KOPT-K1 (cell line): ENCODE measurements around the gene PADI4.

Experiments used
- H3K27ac ChIP-seq: fragments of 200-600 bp; sonication (generic); 2 replicates; pipeline ENCODE4 v1.5.1; 2016; ENCODE audit warnings: antibody characterized with exemption, mild to moderate bottlenecking, low read depth, low read length; ENCODE audit not compliant: poor library complexity, severe bottlenecking
- H3K36me3 ChIP-seq: fragments of 200-600 bp; sonication (generic); 2 replicates; pipeline ENCODE4 v1.5.1; 2017; ENCODE audit warnings: antibody characterized with exemption, mild to moderate bottlenecking, low read length, moderate library complexity; ENCODE audit not compliant: insufficient read depth
- H3K9me3 ChIP-seq: fragments of 200-600 bp; sonication (generic); 2 replicates; pipeline ENCODE4 v1.5.1; 2017; ENCODE audit warnings: antibody characterized with exemption, low read length, mild to moderate bottlenecking; ENCODE audit not compliant: insufficient read depth, poor library complexity, severe bottlenecking

PADI4 gene, protein sequence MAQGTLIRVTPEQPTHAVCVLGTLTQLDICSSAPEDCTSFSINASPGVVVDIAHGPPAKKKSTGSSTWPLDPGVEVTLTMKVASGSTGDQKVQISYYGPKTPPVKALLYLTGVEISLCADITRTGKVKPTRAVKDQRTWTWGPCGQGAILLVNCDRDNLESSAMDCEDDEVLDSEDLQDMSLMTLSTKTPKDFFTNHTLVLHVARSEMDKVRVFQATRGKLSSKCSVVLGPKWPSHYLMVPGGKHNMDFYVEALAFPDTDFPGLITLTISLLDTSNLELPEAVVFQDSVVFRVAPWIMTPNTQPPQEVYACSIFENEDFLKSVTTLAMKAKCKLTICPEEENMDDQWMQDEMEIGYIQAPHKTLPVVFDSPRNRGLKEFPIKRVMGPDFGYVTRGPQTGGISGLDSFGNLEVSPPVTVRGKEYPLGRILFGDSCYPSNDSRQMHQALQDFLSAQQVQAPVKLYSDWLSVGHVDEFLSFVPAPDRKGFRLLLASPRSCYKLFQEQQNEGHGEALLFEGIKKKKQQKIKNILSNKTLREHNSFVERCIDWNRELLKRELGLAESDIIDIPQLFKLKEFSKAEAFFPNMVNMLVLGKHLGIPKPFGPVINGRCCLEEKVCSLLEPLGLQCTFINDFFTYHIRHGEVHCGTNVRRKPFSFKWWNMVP

DNA sequence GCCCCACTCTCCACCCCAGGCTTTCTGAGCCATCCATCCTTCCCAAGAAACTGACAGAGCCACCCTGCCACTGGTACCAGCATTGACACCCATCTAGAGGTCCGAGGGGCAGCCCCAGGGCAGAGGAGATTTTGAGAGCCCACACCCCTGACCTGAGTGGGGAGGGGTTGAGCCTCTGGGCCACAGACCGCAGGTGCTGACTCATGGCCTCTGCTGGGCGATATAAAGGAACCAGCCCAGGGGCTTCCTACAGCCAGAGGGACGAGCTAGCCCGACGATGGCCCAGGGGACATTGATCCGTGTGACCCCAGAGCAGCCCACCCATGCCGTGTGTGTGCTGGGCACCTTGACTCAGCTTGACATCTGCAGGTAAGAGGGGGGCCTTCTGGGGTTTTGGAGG, at the start of gene PADI4:
Gene PADI4 (plus strand): TSS at position 252 of the 400 bp plus-strand sequence. CDS start 26 bp downstream, at position 278.
- peaks cover under 1% of the 10 kb centered on the region for H3K9me3 ChIP-seq
- no peak within 1 kb of the TSS for H3K27ac ChIP-seq
- H3K36me3 ChIP-seq, result no peaks in the 10 kb centered on the region

DNA sequence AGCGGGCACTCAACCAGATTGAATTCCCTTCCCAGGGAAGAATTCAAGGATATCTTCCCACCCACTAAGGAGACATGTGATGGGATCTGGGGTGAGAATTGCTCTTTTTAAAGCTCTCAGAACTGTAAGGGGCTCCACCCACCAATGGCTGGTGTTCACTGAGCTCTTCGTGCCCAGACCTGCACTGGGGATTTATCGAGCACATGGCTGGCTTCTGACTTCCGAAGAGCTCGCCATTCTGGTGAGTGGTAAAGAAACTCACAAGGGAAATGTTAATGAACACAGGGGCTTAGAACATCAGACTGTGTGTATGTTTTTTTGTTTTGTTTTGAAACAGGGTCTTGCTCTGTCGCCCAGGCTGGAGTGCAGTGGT, 49.3 kb upstream of the PADI4 start:
- Histone ChIP-seq H3K36me3 (no peaks in the 10 kb centered on the region), H3K9me3 (peaks cover 10% of the 10 kb centered on the region), H3K27ac (no peak overlapping the region)

DNA sequence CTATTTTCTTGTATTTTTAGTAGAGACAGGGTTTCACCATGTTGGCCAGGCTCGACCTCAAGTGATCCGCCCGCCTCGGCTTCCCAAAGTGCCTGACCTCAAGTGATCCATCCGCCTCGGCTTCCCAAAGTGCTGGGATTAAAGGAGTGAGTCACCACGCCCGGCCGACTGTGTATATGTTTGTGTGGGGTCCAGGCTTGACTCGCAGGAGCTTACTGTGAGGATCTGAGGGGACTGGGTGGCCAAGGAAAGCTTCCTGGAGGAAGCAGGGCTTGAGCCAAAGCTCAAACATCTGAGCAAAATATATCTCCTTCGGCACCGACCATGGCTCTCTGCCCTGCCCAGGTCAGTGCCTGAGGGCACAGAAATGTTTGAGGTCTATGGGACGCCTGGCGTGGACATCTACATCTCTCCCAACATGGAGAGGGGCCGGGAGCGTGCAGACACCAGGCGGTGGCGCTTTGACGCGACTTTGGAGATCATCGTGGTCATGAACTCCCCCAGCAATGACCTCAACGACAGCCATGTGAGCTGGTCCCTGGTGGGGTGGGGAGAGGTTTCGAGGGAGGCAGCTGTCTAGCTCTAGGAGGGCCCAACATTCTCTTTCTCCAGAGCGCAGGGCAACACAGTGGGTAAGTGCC, 48.6 kb upstream of the PADI4 start:
- H3K9me3 ChIP-seq, result peaks cover 10% of the 10 kb centered on the region
- no peaks in the 10 kb centered on the region for H3K36me3 ChIP-seq
- H3K27ac ChIP-seq, result no peak overlapping the region

DNA sequence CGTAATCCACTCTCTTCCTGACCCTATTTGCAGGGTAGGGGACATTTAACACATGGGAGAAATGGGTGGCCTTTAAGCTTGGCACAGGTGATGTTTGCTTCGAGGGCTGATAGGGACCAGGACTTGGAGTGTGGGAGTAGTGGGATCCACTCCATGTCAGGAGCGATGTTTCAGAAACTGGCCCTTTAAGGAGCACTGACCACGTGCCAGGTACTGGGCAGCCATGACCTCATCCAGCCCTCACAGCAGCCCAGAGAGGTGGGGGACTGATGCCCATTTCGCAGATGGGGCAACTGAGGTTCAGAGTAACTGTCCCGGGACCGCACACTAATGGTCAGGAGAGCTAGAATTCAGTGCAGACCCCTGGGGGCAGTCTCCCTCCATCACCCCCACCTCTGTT, 47.7 kb upstream of the PADI4 start:
- no peak overlapping the region for H3K27ac ChIP-seq
- H3K9me3 ChIP-seq, result peaks cover 10% of the 10 kb centered on the region
- H3K36me3 ChIP-seq, result no peaks in the 10 kb centered on the region

DNA sequence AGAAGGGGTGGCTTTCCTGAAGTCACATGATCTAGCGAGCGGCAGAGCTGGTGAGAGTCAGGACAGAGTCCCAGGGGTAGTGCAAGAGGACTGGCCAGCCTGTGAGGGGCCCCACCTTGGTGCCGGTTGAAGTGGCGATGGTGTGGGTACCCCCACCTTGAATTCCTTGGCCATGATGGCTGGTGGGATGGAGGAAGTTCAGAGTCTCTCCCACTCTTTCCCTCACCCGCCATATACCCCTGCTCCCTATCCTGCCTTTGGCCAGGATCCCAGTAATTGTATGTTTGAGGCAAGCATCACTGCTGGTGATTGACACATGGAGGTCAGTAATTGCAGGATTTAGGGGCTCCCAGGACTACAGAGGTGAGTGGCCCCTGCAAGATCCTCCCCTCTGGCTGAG, 47.3 kb upstream of the PADI4 start:
- no peak overlapping the region for H3K27ac ChIP-seq
- H3K36me3 ChIP-seq, result no peaks in the 10 kb centered on the region
- peaks cover 10% of the 10 kb centered on the region for H3K9me3 ChIP-seq

DNA sequence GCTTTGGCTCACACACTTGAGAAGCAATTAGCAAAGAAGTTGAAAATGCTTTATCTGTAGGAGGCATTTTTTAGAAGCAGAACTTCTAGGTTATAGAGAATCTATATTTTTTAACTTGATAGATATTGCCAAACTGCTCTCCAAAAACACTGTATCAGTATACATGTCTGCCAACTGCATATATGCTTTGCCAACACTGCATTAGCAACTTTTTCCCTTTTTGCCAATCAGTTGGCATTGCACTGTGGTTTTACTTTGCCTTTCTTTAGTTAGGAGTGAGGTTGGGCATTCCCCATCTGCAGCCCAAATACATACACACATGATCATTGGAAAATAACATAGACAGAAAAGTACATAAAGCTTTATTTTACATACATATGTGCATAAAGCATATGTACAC, 44.1 kb upstream of the PADI4 start:
- no peak overlapping the region for H3K27ac ChIP-seq
- H3K9me3 ChIP-seq, result peaks cover 10% of the 10 kb centered on the region
- no peaks in the 10 kb centered on the region for H3K36me3 ChIP-seq

DNA sequence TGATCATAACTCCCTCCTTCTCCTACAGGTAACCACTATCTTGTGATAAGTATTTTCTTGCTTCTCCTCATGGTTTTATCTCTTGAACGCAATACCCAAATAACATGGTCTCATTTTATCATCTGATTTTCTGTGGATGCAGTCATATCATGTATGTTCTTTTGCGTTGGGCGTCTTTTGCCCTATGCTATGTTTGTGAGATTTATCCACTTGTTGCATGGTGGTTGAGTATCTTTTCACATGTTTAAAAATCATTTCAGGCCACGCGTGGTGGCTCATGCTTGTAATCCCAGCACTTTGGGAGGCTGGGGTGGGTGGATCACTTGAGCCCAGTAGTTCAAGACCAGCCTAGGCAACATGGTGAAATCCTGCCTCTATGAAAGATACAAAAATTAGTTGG, 43.5 kb upstream of the PADI4 start:
- peaks cover 10% of the 10 kb centered on the region for H3K9me3 ChIP-seq
- H3K36me3 ChIP-seq, result no peaks in the 10 kb centered on the region
- no peak overlapping the region for H3K27ac ChIP-seq

DNA sequence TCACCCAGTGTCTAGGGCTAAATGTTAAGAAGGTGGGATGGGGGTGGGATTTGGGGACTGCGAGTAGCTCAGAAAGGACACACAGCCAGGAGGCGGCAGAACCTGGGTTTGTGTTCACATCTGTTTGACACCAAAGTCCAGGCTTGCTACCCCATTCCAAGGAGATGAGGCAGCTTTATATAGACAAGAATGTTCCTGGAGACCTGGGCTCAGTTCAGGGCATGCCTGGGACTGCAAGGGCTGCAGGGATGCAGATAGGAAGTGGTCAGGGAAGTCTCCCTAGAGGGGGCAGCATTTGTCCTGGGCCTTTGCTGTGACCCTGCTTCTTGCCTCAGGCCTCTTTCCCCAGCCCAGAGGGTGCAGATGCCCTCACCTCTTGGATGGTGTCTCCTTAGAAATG, 42.8 kb upstream of the PADI4 start:
- Histone ChIP-seq H3K36me3 (no peaks in the 10 kb centered on the region), H3K9me3 (peaks cover 10% of the 10 kb centered on the region), H3K27ac (no peak overlapping the region)

DNA sequence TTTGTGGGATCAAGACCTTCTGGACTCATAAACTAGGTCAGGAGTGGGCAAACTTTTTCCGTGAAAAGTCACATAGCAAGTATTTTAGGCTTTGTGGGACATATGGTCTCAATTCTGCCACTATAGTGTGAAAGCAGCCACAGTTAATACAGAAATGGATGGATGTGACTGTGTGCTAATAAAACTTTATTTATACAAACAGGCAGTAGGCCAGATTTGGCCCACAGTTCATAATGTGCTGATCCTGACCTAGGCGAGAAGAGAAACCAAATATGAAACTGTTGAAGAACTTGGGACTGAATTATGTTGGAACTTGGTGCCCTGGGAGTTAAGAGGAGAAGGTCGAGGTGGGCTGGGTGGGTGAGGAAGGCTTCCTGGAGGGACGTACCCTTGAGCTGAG, 42.0 kb upstream of the PADI4 start:
- H3K27ac ChIP-seq, result no peak overlapping the region
- H3K9me3 ChIP-seq, result peaks cover 10% of the 10 kb centered on the region
- H3K36me3 ChIP-seq, result no peaks in the 10 kb centered on the region

DNA sequence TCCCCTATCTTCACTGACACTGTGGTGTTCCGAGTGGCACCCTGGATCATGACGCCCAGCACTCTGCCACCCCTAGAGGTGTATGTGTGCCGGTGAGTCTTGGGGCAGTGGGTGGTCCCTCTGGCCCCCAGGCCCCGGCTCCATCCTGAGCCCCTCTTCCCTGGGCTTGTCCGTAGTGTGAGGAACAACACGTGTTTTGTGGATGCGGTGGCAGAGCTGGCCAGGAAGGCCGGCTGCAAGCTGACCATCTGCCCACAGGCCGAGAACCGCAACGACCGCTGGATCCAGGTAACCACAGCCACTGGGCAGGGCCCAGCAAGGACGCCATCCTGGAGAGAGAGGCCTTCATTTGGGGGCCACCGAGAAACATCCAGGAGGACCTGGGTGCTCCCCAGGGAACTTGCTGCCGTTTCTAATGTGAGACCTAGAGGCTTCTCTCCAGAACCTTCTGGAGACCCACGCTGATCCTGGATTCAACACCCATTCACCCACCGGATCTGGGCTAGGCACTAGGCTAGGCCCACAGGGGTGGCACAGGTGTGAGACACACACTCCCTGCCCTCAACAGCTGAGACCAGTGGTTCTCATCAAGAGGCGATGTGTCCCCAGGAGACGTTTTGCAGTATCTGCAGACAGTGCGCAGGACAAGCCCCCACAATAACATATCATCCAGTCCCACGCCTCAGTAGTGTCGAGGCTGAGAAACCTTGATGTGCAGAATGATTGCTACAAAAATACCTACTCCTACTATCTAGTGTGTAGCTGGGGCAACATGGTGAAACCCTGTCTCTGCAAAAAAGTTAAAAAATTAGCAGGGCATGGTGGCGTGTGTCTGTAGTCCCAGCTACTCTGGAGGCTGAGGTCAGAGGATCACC, 36.9 kb upstream of the PADI4 start:
- H3K36me3 ChIP-seq, result no peaks in the 10 kb centered on the region
- no peak overlapping the region for H3K27ac ChIP-seq
- no peaks in the 10 kb centered on the region for H3K9me3 ChIP-seq

DNA sequence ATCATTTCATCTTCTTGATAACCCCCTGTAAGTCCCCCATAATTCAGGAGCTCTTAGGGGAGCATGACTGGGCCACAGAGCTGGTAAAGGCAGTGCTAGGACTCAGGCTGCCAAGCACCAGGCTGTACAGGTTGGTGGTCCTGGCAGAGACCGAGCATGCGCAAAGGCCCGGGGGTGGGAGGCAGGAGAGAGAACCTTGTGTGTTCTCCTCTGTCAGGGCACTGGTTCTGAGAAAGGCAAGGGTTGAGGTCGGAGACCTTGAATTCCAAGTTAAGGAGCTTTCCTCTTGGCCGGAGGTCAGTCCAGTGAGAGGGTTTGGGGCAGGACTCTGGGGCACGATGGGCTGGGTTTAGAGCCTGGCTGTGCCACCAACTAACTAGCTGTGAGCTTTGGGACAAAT, 35.9 kb upstream of the PADI4 start:
- Histone ChIP-seq H3K9me3 (no peaks in the 10 kb centered on the region), H3K27ac (no peak overlapping the region), H3K36me3 (no peaks in the 10 kb centered on the region)

DNA sequence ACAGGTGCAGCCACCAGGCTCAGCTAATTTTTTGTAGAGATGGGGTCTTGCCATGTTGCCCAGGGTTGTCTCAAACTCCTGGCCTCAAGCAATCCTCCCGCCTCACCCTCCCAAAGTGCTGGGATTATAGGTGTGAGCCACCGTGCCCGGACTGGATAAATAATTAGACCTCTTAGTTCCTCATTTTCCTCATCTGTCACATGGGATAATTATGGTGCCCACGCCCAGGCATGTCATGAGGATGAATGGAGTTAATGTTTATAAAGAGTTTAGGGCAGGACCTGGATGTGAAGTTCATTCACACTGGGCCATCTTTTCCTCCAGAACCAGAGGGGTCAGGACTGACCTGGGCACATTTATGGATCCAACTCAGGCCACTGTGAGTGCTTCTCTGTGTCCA, 35.4 kb upstream of the PADI4 start:
- no peaks in the 10 kb centered on the region for H3K36me3 ChIP-seq
- no peak overlapping the region for H3K27ac ChIP-seq
- no peaks in the 10 kb centered on the region for H3K9me3 ChIP-seq

DNA sequence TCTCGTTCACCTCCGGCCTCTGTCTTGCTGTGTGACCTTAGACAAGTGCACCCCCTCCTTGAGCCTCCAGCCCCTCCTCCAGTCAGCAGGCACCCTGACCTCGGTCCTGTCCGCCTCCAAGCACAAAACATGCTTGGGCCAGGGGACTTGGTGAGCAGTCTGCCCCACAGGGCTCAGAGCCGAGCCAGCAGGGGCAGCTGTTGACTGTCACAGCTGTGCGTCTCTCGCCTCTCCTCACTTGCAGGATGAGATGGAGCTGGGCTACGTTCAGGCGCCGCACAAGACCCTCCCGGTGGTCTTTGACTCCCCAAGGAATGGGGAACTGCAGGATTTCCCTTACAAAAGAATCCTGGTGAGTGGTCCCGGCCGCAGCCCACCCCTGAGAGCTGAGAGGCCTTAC, 34.9 kb upstream of the PADI4 start:
- Histone ChIP-seq H3K36me3 (no peaks in the 10 kb centered on the region), H3K9me3 (no peaks in the 10 kb centered on the region), H3K27ac (no peak overlapping the region)

DNA sequence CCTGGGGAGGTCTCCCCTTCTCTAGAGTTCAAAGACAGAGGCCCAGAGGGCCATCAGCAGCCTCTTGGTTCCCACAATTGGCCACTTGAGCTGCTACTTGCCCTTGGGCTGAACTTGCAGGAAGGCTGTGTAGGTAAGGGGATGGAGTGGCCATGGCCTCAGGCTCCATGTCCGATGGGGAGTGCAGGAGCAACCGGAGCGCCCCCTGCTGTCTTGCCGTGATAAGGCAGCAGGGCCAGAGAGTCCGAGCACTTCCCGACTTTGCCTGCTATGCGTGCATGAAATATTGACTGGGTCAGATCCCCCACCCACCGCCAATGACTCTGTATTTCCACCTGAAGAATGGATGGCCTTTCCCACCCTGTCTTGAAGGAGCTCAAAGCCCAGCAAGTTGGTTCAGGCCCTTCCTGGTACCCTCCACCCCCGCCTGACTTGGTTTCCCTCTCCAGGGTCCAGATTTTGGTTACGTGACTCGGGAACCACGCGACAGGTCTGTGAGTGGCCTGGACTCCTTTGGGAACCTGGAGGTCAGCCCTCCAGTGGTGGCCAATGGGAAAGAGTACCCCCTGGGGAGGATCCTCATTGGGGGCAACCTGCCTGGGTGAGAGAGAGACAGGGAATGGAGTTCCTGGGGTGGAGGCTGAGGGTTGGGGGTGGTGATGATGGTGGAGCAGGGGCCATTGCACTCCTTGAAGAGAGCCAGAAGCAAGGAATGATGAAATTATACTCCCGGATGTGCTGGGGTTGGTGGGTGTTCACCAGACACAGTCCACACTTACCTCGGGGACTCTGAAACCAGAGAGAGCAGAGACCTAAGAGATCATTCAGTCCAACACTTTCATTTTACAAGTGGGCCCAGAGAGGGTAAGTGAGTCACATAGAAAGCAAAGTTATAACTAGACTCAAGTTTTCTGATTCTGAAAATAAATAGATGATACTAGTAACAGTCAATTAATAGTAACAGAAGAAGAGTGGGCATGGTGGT, 33.5 kb upstream of the PADI4 start:
- Histone ChIP-seq H3K27ac (no peak overlapping the region), H3K9me3 (no peaks in the 10 kb centered on the region), H3K36me3 (no peaks in the 10 kb centered on the region)
